WTC11 (cell line): ENCODE results near the gene MAP3K5.

Experiments used
- ELF4 ChIP-seq: sonication (generic); formaldehyde crosslinking; IDR thresholded peaks from 2 replicates; pipeline ENCODE4 v1.8.1; 2022; ENCODE audit warnings: low read depth, mild to moderate bottlenecking, moderate library complexity, missing genetic modification reagents
- TF ChIP-seq, protein P1 (sequence below): fragments of 200-600 bp; IDR thresholded peaks from 2 replicates; pipeline ENCODE4 v1.8.0; 2022; ENCODE audit warnings: antibody characterized with exemption
- TF ChIP-seq, protein P2 (sequence below): sonication (generic); formaldehyde crosslinking; IDR thresholded peaks from 2 replicates; pipeline ENCODE4 v1.8.1; 2023; ENCODE audit warnings: mild to moderate bottlenecking, moderate library complexity, missing genetic modification reagents

DNA sequence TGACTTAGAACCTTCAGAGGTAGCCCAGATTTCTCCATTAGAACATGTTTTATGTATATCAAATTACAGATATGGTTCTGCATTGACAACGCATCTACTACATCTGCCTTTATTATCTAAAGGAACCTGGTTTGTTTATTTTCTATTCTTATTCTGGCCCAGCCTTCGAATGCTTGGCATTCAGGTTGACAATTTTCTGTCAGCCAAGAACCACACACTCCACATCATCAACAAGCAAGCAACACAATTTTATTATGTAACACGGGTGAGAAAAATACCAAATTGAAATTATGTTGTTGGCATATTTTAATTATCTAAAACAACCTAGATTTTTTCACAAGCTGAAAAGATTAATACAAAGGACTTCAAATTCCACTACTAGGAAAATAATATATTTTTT is 14.6 kb downstream of the MAP3K5 start:
- no peak for TF ChIP-seq ELF4
- TF ChIP-seq, protein P1, sequence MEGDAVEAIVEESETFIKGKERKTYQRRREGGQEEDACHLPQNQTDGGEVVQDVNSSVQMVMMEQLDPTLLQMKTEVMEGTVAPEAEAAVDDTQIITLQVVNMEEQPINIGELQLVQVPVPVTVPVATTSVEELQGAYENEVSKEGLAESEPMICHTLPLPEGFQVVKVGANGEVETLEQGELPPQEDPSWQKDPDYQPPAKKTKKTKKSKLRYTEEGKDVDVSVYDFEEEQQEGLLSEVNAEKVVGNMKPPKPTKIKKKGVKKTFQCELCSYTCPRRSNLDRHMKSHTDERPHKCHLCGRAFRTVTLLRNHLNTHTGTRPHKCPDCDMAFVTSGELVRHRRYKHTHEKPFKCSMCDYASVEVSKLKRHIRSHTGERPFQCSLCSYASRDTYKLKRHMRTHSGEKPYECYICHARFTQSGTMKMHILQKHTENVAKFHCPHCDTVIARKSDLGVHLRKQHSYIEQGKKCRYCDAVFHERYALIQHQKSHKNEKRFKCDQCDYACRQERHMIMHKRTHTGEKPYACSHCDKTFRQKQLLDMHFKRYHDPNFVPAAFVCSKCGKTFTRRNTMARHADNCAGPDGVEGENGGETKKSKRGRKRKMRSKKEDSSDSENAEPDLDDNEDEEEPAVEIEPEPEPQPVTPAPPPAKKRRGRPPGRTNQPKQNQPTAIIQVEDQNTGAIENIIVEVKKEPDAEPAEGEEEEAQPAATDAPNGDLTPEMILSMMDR = no peak
- TF ChIP-seq, protein P2, sequence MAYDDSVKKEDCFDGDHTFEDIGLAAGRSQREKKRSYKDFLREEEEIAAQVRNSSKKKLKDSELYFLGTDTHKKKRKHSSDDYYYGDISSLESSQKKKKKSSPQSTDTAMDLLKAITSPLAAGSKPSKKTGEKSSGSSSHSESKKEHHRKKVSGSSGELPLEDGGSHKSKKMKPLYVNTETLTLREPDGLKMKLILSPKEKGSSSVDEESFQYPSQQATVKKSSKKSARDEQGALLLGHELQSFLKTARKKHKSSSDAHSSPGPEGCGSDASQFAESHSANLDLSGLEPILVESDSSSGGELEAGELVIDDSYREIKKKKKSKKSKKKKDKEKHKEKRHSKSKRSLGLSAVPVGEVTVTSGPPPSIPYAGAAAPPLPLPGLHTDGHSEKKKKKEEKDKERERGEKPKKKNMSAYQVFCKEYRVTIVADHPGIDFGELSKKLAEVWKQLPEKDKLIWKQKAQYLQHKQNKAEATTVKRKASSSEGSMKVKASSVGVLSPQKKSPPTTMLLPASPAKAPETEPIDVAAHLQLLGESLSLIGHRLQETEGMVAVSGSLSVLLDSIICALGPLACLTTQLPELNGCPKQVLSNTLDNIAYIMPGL (CRISPR knock-in tag) = no peak
